SK-N-SH (cell line): ENCODE measurements around the gene MYCBPAP. TPM values are rescaled to one million over a fixed set of nuclear protein-coding genes. Genes with fewer than 3 reads are reported as not detected.

Experiments used
- CTCF ChIA-PET: fragments of 300-600, 350-600 bp; formaldehyde crosslinking; extraction: SDS; loops from one replicate; lab custom pipeline; 2021; lab: Yijun Ruan, JAX
- POLR2A ChIA-PET: fragments of 350-600 bp; sonication (Branson Sonifier 250); formaldehyde crosslinking; extraction: SDS; loops from one replicate; lab custom pipeline; 2020; ENCODE audit warnings: antibody characterized with exemption, inconsistent platforms; lab: Yijun Ruan, JAX
- DNase-seq: peaks from one replicate; pipeline ENCODE4 v3.0.0; 2012
- H2AFZ ChIP-seq: fragments of 200-600 bp; sonication (generic); 2 replicates; pipeline ENCODE4 v1.8.1; 2016; ENCODE audit warnings: antibody characterized with exemption, mild to moderate bottlenecking, low read depth
- H3F3A ChIP-seq: fragments of 200-600 bp; sonication (generic); replicated peaks from 2 replicates; pipeline ENCODE3; 2016; ENCODE audit warnings: antibody characterized with exemption, mild to moderate bottlenecking; ENCODE audit not compliant: insufficient read depth
- H3K27ac ChIP-seq, 2 experiments: fragments of 200-500 bp in 1 of 2; fragments of 200-600 bp in 1 of 2; sonication (Bioruptor generic) in 1 of 2; sonication (generic), shearing (Covaris generic) in 1 of 2; 2 replicates each; pipeline versions ENCODE4 v1.5.1 to v1.6.1; 2014 to 2016; ENCODE audit warnings: low read depth in 2 of 2, inconsistent platforms in 1 of 2, low read length in 1 of 2, mild to moderate bottlenecking in 1 of 2, mixed read lengths in 1 of 2
- H3K27me3 ChIP-seq: fragments of 200-600 bp; sonication (generic), shearing (Covaris generic); 2 replicates; pipeline ENCODE4 v1.6.1; 2016; ENCODE audit warnings: mixed run types; ENCODE audit not compliant: insufficient read depth
- H3K36me3 ChIP-seq, 2 experiments: fragments of 200-500 bp in 1 of 2; fragments of 200-600 bp in 1 of 2; sonication (Bioruptor generic) in 1 of 2; sonication (generic) in 1 of 2; replicated peaks in 1 of 2; 2 replicates each; pipeline versions ENCODE3 to v1.5.1; 2014 to 2016; ENCODE audit warnings: low read length in 1 of 2, mild to moderate bottlenecking in 1 of 2; ENCODE audit not compliant: insufficient read depth in 2 of 2, control insufficient read depth in 1 of 2
- H3K4me1 ChIP-seq, 2 experiments: fragments of 200-500 bp in 1 of 2; fragments of 200-600 bp in 1 of 2; sonication (Bioruptor generic) in 1 of 2; sonication (generic), shearing (Covaris generic) in 1 of 2; 2 replicates each; pipeline versions ENCODE4 v1.5.1 to v1.6.1; 2014 to 2016; ENCODE audit warnings: low read depth in 1 of 2, low read length in 1 of 2, mixed run types in 1 of 2; ENCODE audit not compliant: insufficient read depth in 2 of 2, control insufficient read depth in 1 of 2
- H3K4me2 ChIP-seq: fragments of 200-600 bp; sonication (generic), shearing (Covaris generic); 2 replicates; pipeline ENCODE4 v1.6.1; 2017; ENCODE audit warnings: mixed run types
- H3K4me3 ChIP-seq, 2 experiments: fragments of 200-500 bp in 1 of 2; fragments of 200-600 bp in 1 of 2; sonication (Bioruptor generic) in 1 of 2; sonication (generic), shearing (Covaris generic) in 1 of 2; 2 replicates each; pipeline versions ENCODE4 v1.5.1 to v1.8.1; 2014 to 2016; ENCODE audit warnings: low read depth in 2 of 2, inconsistent platforms in 1 of 2, low read length in 1 of 2, mild to moderate bottlenecking in 1 of 2, mixed read lengths in 1 of 2, moderate library complexity in 1 of 2
- H3K79me2 ChIP-seq: fragments of 200-600 bp; sonication (generic); 2 replicates; pipeline ENCODE4 v1.8.1; 2017; ENCODE audit warnings: mild to moderate bottlenecking; ENCODE audit not compliant: insufficient read depth
- H3K9ac ChIP-seq: fragments of 200-600 bp; sonication (generic); 2 replicates; pipeline ENCODE4 v1.6.1; 2017; ENCODE audit warnings: mixed run types
- H3K9me2 ChIP-seq: fragments of 200-600 bp; sonication (generic); 2 replicates; pipeline ENCODE4 v1.6.1; 2017; ENCODE audit warnings: mixed run types
- H3K9me3 ChIP-seq: fragments of 200-600 bp; sonication (generic); 2 replicates; pipeline ENCODE4 v1.6.1; 2017; ENCODE audit warnings: mixed run types, mild to moderate bottlenecking, moderate library complexity
- H4K20me1 ChIP-seq: fragments of 200-600 bp; sonication (generic); 2 replicates; pipeline ENCODE4 v1.6.1; 2017; ENCODE audit warnings: mild to moderate bottlenecking, mixed run types; ENCODE audit not compliant: insufficient read depth
- CTCF ChIP-seq: fragments of 200-600 bp; sonication (generic); IDR thresholded peaks from 2 replicates; pipeline ENCODE4 v1.6.1; 2017; ENCODE audit warnings: antibody characterized with exemption, mild to moderate bottlenecking, moderate library complexity
- GATA2 ChIP-seq: sonication (generic); formaldehyde crosslinking; IDR thresholded peaks from 2 replicates; pipeline ENCODE4 v1.5.0; 2020; ENCODE audit warnings: mild to moderate bottlenecking, missing genetic modification reagents
- IRF3 ChIP-seq: fragments of 150-350 bp; IDR thresholded peaks from 2 replicates; pipeline ENCODE4 v1.6.1; 2016; ENCODE audit warnings: mild to moderate bottlenecking, low read depth, low read length
- MEF2A ChIP-seq: IDR thresholded peaks from 2 replicates; pipeline ENCODE4 v1.4.0; 2012; ENCODE audit warnings: low read depth, borderline replicate concordance
- MXI1 ChIP-seq: IDR thresholded peaks from 2 replicates; pipeline ENCODE4 v1.6.1; 2012; ENCODE audit warnings: mild to moderate bottlenecking, low read depth, low read length, improper control_type of control experiment
- NRF1 ChIP-seq: IDR thresholded peaks from 2 replicates; pipeline ENCODE4 v1.6.1; 2012; ENCODE audit warnings: low read depth, mild to moderate bottlenecking, low read length
- PBX3 ChIP-seq: IDR thresholded peaks from 2 replicates; pipeline ENCODE4; 2012
- RAD21 ChIP-seq: IDR thresholded peaks from 2 replicates; pipeline ENCODE4 v1.6.1; 2012; ENCODE audit warnings: mild to moderate bottlenecking, low read length
- REST ChIP-seq: IDR thresholded peaks from 2 replicates; pipeline ENCODE4 v1.6.1; 2012; ENCODE audit warnings: mild to moderate bottlenecking, low read depth, low read length, moderate library complexity
- SIN3A ChIP-seq: IDR thresholded peaks from 2 replicates; pipeline ENCODE4 v1.6.1; 2012; ENCODE audit warnings: low read depth, mild to moderate bottlenecking, low read length, moderate library complexity, borderline replicate concordance
- TCF12 ChIP-seq: IDR thresholded peaks from 2 replicates; pipeline ENCODE4 v1.4.0; 2012
- TEAD4 ChIP-seq: IDR thresholded peaks from 2 replicates; pipeline ENCODE4 v1.4.0; 2012; ENCODE audit warnings: mild to moderate bottlenecking, borderline replicate concordance; ENCODE audit not compliant: insufficient read depth
- WGBS: methylation state at CpG from one replicate; pipeline ENCODE4 v1.1.6; 2017; ENCODE audit warnings: low lambda C conversion rate; 5-methylcytosine and 5-hydroxymethylcytosine counted together
- polyA plus RNA-seq, 3 experiments: library from polyadenylated mRNA; depleted of rRNA; stranded (reverse); fragments of >200 nt; gene quantifications; 2 replicates each; pipeline ENCODE4 v1.2.3, GENCODE V29; 2012

Gene MYCBPAP
- polyA plus RNA-seq, 1 of the 3 experiments (the other 2 are of a cell fraction): 2.4 TPM

GRCh38 chr17:50550661-50551432 is 42.6 kb downstream of the MYCBPAP start (continued):
- TF ChIP-seq IRF3: no peak
- TF ChIP-seq GATA2 (CRISPR knock-in tag): no peak
- peak; percentile 100 for TF ChIP-seq RAD21
- TF ChIP-seq REST: no peak
- TF ChIP-seq TCF12: no peak
- TF ChIP-seq CTCF: peak; percentile 90
- TF ChIP-seq MXI1: 0 out of 2 replicates have a peak, but pooled peaks have one; percentile 46

GRCh38 chr17:50551433-50551815 is 43.2 kb downstream of the MYCBPAP start:
- TF ChIP-seq MEF2A (no peak), NRF1 (no peak), RAD21 (no peak), SIN3A (no peak), PBX3 (no peak), TEAD4 (no peak)

More at GRCh38 chr17:50551433-50551815, 43.2 kb downstream of the MYCBPAP start:
- Histone ChIP-seq H3K36me3 (peaks cover 16 to 38% of the 10 kb centered on the region in 2 experiments), H3K4me1 (peaks cover 0 to 27% of the 10 kb centered on the region in 2 experiments; a peak in 1 of 4 replicates), H3K9me2 (no peaks in the 10 kb centered on the region), H3K4me3 (no peak overlapping the region), H3F3A (peaks cover 3% of the 10 kb centered on the region), H2AFZ (no peak overlapping the region), H3K9ac (no peak overlapping the region), H3K9me3 (no peaks in the 10 kb centered on the region), H4K20me1 (no peaks in the 10 kb centered on the region), H3K27ac (no peak overlapping the region), H3K4me2 (no peak overlapping the region), H3K27me3 (no peaks in the 10 kb centered on the region), H3K79me2 (peaks cover 16% of the 10 kb centered on the region)
- ChIA-PET CTCF (interaction anchor here (0.7 to 24.2 kb wide), 64 partner anchors 9 to 501 kb away, joined by 3 to 1212 read pairs (median 6); partner anchors contain the start of genes ANKRD40, CACNA1G, CHAD and EPN3), POLR2A (interaction anchor here (0.6 to 2.5 kb wide), 6 partner anchors 54 to 493 kb away, joined by 3 to 21 read pairs (median 4); no protein-coding TSS in a partner anchor)
- 100% methylated on average over 4 of the region's 8 CpGs for WGBS
- no peak for DNase-seq
